GM23338 (cell line): Measurements from ENCODE around the gene LCE1C.

Experiments
- CREB1 ChIP-seq: fragments of 250-450 bp; sonication (Bioruptor Pico); IDR thresholded peaks from 2 replicates; pipeline ENCODE4 v1.5.0; 2020; ENCODE audit warnings: low read depth, mild to moderate bottlenecking, moderate library complexity
- CTCF ChIP-seq, 2 experiments: fragments of 200-600 bp in 1 of 2; sonication (generic) in 1 of 2; conservative IDR thresholded peaks; 2 replicates each; pipeline versions ENCODE4 v1.5.1 to v1.6.1; 2016 to 2017; ENCODE audit warnings: antibody characterized with exemption in 2 of 2, low read depth in 2 of 2, mild to moderate bottlenecking in 2 of 2, moderate library complexity in 1 of 2
- ETS1 ChIP-seq: IDR thresholded peaks from 2 replicates; pipeline ENCODE4 v1.6.1; 2016; ENCODE audit warnings: antibody characterized with exemption
- EZH2 ChIP-seq: fragments of 200-600 bp; sonication (generic); IDR thresholded peaks from one replicate; pipeline ENCODE4 v1.8.0; 2017; ENCODE audit warnings: antibody characterized with exemption, mild to moderate bottlenecking, low read depth; ENCODE audit not compliant: unreplicated experiment
- EZH2phosphoT487 ChIP-seq: fragments of 200-600 bp; sonication (generic); IDR thresholded peaks from one replicate; pipeline ENCODE4 v1.8.1; 2018; ENCODE audit warnings: antibody characterized with exemption; ENCODE audit not compliant: unreplicated experiment
- JUNB ChIP-seq: IDR thresholded peaks from one replicate; pipeline ENCODE4 v1.6.1; 2016; ENCODE audit warnings: antibody characterized with exemption; ENCODE audit not compliant: unreplicated experiment
- POLR2AphosphoS5 ChIP-seq: IDR thresholded peaks from 2 replicates; pipeline ENCODE4 v1.6.1; 2016; ENCODE audit warnings: antibody characterized with exemption, low read depth
- REST ChIP-seq: IDR thresholded peaks from one replicate; pipeline ENCODE4 v1.6.1; 2018; ENCODE audit warnings: antibody characterized with exemption; ENCODE audit not compliant: unreplicated experiment
- ZNF331 ChIP-seq: fragments of 250-450 bp; sonication (Bioruptor Pico); IDR thresholded peaks from 2 replicates; pipeline ENCODE4 v1.5.0; 2020; ENCODE audit warnings: low read depth, mild to moderate bottlenecking, moderate library complexity

DNA sequence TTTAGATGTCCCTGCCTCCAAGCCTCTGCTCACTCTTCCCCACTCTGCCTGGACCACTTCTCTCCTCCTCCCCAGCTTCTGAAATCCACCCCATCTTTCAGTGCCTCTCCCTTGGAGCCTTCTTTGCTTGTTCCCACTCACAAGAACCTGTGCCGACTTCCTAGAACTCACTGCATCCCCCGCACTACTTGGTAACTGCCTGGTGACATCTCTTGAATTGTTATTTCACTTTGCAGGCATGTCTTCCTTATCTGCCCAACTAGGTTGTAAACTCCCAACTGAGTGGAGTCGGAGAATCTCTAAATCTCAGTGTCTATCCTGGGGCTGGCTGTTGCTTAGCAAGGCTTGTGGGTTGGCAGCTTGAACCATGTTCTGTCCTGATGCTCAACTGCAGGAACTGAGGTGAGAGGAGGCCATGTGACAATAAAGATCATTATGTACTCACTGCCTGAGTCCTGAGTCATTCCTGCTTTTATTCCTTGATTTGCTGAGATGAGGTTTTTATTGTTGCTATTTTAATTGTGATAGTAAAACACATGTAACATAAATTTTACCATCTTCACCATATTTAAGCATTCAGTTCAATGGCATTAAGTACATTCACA is 44.7 kb downstream of the LCE1C start:
- TF ChIP-seq EZH2 (no peak), POLR2AphosphoS5 (no peak), REST (no peak), CTCF (conservative IDR thresholded peaks at IDR 0.05; ENCODE audit: low read depth in 2 of 2) (no peak), EZH2phosphoT487 (no peak), CREB1 (CRISPR knock-in tag) (no peak), ETS1 (no peak), JUNB (no peak), ZNF331 (CRISPR knock-in tag) (no peak)
